Breast epithelium (tissue), 4 donors: ENCODE measurements around the gene TMIGD1. TPM values are rescaled to one million over a fixed set of nuclear protein-coding genes. Genes with fewer than 3 reads are reported as not detected.

Experiments used
- DNase-seq, 2 donors: peaks; one replicate each; pipeline ENCODE4 v3.0.0-alpha.2; 2019; ENCODE audit warnings: low spot score in 2 of 2
- H3K27ac ChIP-seq, 2 donors: fragments of 200-600 bp; sonication (generic) in 1 of 2; one replicate each; pipeline ENCODE4 v1.5.1; 2016 to 2019; ENCODE audit warnings: mild to moderate bottlenecking in 1 of 2
- H3K27me3 ChIP-seq, 2 donors: fragments of 200-600 bp; sonication (generic) in 1 of 2; one replicate each; pipeline versions ENCODE4 v1.5.1 to v1.6.0; 2017 to 2019; ENCODE audit warnings: control low read depth in 1 of 2, mild to moderate bottlenecking in 1 of 2
- H3K36me3 ChIP-seq: fragments of 200-600 bp; one replicate; pipeline ENCODE4 v1.5.1; 2019
- H3K4me1 ChIP-seq, 2 donors: fragments of 200-600 bp; sonication (generic); one replicate each; pipeline ENCODE4 v1.5.1; 2016 to 2019; ENCODE audit warnings: control low read depth in 1 of 2
- H3K4me3 ChIP-seq, 3 donors: fragments of 200-600 bp; sonication (generic); 1 replicate in 2 of 3; 2 replicates in 1 of 3; pipeline ENCODE4 v1.5.1; 2016 to 2019; ENCODE audit warnings: mild to moderate bottlenecking in 3 of 3, moderate library complexity in 2 of 3
- H3K9me3 ChIP-seq, 2 donors: fragments of 200-600 bp; sonication (generic) in 1 of 2; one replicate each; pipeline ENCODE4 v1.5.1; 2016 to 2019; ENCODE audit warnings: control low read depth in 1 of 2
- POLR2A ChIP-seq: fragments of 450-650 bp; IDR thresholded peaks from one replicate; pipeline ENCODE4 v1.6.1; 2016; ENCODE audit warnings: antibody characterized with exemption, mild to moderate bottlenecking, moderate library complexity
- POLR2AphosphoS5 ChIP-seq, 3 donors: sonication (generic); formaldehyde crosslinking; IDR thresholded peaks; one replicate each; pipeline ENCODE4 v1.6.1; 2017; ENCODE audit warnings: antibody characterized with exemption in 3 of 3
- intact Hi-C: fragments of 100-400 bp; cut with DNase I; formaldehyde crosslinking; loops from one replicate; pipeline ENCODE4 v1.15.1; 2023; ENCODE audit warnings: low total_unique reads
- total RNA-seq, 3 donors: library from RNA; depleted of rRNA; stranded (reverse); fragments of >200 nt; gene quantifications; one replicate each; pipeline ENCODE4 v1.1.0, GENCODE V29; 2016
- TF ChIP-seq, protein P1 (sequence below), 3 donors: fragments of 450-650 bp; IDR thresholded peaks; one replicate each; pipeline ENCODE4 v1.5.1; 2016 to 2017; ENCODE audit warnings: antibody characterized with exemption in 3 of 3, mild to moderate bottlenecking in 3 of 3, moderate library complexity in 3 of 3

The TMIGD1 gene
- total RNA-seq, 3 donors from 2014 or later: 1.6 TPM; not detected in 2

DNA sequence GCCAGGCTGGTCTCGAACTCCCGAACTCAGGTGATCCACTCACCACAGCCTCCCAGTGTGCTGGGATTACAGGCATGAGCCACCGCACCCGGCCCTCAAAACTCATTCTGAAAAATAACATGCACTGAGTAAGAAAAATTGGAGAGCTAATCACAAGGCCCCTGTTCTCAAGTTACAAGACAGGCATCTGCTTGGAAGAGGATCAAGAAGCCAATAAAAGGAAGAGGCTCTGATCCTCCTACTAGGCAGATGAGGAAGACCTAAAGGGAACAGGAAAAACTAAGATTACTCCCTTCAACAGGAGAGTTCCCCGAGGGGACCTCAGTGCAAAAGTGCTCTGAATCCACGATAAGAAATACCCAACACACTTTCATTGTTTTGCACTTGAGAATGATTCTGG lies 60.5 kb downstream of the TMIGD1 start:
- no peak overlapping the region for H3K4me3 ChIP-seq
- peaks cover 6% of the 10 kb centered on the region for H3K36me3 ChIP-seq
- no peaks in the 10 kb centered on the region for H3K9me3 ChIP-seq
- no peak overlapping the region for H3K27ac ChIP-seq
- DNase-seq: no peak
- TF ChIP-seq POLR2A (no peak), POLR2AphosphoS5 (IDR thresholded peaks at IDR 0.05) (no peak)
- TF ChIP-seq, protein P1, sequence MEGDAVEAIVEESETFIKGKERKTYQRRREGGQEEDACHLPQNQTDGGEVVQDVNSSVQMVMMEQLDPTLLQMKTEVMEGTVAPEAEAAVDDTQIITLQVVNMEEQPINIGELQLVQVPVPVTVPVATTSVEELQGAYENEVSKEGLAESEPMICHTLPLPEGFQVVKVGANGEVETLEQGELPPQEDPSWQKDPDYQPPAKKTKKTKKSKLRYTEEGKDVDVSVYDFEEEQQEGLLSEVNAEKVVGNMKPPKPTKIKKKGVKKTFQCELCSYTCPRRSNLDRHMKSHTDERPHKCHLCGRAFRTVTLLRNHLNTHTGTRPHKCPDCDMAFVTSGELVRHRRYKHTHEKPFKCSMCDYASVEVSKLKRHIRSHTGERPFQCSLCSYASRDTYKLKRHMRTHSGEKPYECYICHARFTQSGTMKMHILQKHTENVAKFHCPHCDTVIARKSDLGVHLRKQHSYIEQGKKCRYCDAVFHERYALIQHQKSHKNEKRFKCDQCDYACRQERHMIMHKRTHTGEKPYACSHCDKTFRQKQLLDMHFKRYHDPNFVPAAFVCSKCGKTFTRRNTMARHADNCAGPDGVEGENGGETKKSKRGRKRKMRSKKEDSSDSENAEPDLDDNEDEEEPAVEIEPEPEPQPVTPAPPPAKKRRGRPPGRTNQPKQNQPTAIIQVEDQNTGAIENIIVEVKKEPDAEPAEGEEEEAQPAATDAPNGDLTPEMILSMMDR (IDR thresholded peaks at IDR 0.05): no peak
- H3K27me3 ChIP-seq: no peaks in the 10 kb centered on the region
- intact Hi-C loops: no loop called here
- H3K4me1 ChIP-seq: no peaks in the 10 kb centered on the region

- no peaks in the 10 kb centered on the region for H3K27me3 ChIP-seq
- no peak overlapping the region for H3K4me3 ChIP-seq
- no peaks in the 10 kb centered on the region for H3K4me1 ChIP-seq
- peaks cover 6% of the 10 kb centered on the region for H3K36me3 ChIP-seq
- no peaks in the 10 kb centered on the region for H3K9me3 ChIP-seq
- DNase-seq: no peak
- intact Hi-C loops: no loop called here
- TF ChIP-seq, protein P1 (IDR thresholded peaks at IDR 0.05): no peak
- no peak for TF ChIP-seq POLR2AphosphoS5 (IDR thresholded peaks at IDR 0.05)
- no peak for TF ChIP-seq POLR2A
- no peak overlapping the region for H3K27ac ChIP-seq
These were observed 62.8 kb downstream of the TMIGD1 start for GRCh38 chr17:30271102-30271501.

DNA sequence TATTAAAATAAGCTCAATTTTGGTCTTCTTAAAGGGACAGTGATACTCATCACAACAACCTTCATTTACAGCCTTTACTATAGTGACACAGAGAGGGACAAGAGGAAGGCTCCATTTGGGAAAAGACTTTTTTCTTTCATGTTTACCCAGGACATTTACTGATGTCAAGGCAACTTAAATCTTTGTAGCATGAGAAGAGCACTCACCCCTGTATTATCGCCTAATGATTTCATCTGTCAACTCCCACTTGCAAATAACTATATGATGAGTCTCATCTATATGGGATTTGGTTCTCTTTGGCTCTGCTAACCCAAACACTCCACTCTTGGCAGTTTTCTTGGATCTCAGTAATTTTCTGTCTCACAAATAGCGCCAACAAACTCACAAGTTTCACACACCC lies 66.2 kb downstream of the TMIGD1 start:
- Histone ChIP-seq H3K27ac (no peak overlapping the region), H3K4me3 (no peak overlapping the region), H3K4me1 (no peaks in the 10 kb centered on the region), H3K27me3 (no peaks in the 10 kb centered on the region), H3K36me3 (no peaks in the 10 kb centered on the region), H3K9me3 (no peaks in the 10 kb centered on the region)
- TF ChIP-seq POLR2A: no peak
- TF ChIP-seq, protein P1 (IDR thresholded peaks at IDR 0.05): no peak
- TF ChIP-seq POLR2AphosphoS5 (IDR thresholded peaks at IDR 0.05): no peak
- intact Hi-C loops: no loop called here
- DNase-seq: no peak

Other genes with a start within 250 kb of the TMIGD1 start
- 10 to 100 TPM; 26.6 to 37.0 (median 29.4) TPM for gene NSRP1, start 217.2 kb downstream of the TMIGD1 start, total RNA-seq
- gene SLC6A4, start 98.4 kb downstream of the TMIGD1 start, total RNA-seq: 1 to 10 TPM in 1 of 3 donors, under 1 TPM in 2; under 0.01 to 1.6 (median 0.29) TPM
- 10 to 100 TPM; 20.5 to 29.4 (median 21.3) TPM for gene BLMH, start 42.1 kb downstream of the TMIGD1 start, total RNA-seq
- 100 to 1,000 TPM in 1 of 3 donors, 10 to 100 TPM in 2; 74.1 to 110 (median 87.7) TPM for gene CPD, start 44.9 kb upstream of the TMIGD1 start, total RNA-seq
- gene GOSR1, start 143.4 kb upstream of the TMIGD1 start, total RNA-seq: 10 to 100 TPM; 32.1 to 70.8 (median 45.8) TPM